Stomach smooth muscle (tissue), 2 donors: Measurements from ENCODE around the gene ACOT7.
"Not testable (repeated sequence)": the region's sequence is repeated elsewhere in the genome, so short reads cannot be mapped to it uniquely, and the experiment has no call there.

Source experiments
- H3K27ac ChIP-seq: one replicate; pipeline ENCODE4 v1.7.0; 2013; ENCODE audit warnings: mild to moderate bottlenecking, low read length, inconsistent platforms
- H3K27me3 ChIP-seq, 2 donors: one replicate each; pipeline ENCODE4 v1.7.0; 2013; ENCODE audit warnings: low read length in 2 of 2; ENCODE audit not compliant: insufficient read depth in 2 of 2, control insufficient read depth in 1 of 2
- H3K36me3 ChIP-seq, 2 donors: one replicate each; pipeline ENCODE4 v1.7.0; 2013; ENCODE audit warnings: low read length in 2 of 2; ENCODE audit not compliant: control insufficient read depth in 2 of 2, insufficient read depth in 2 of 2
- H3K4me1 ChIP-seq: one replicate; pipeline ENCODE4 v1.7.0; 2013; ENCODE audit warnings: low read length; ENCODE audit not compliant: control insufficient read depth, insufficient read depth
- H3K4me3 ChIP-seq, 2 donors: one replicate each; pipeline ENCODE4 v1.7.0; 2013; ENCODE audit warnings: low read length in 2 of 2
- H3K9ac ChIP-seq, 2 donors: one replicate each; pipeline ENCODE4 v1.7.0; 2013; ENCODE audit warnings: low read length in 2 of 2, mild to moderate bottlenecking in 1 of 2
- H3K9me3 ChIP-seq, 2 donors: one replicate each; pipeline ENCODE4 v1.7.0; 2013; ENCODE audit warnings: low read length in 2 of 2; ENCODE audit not compliant: control insufficient read depth in 2 of 2
- donor health status: healthy.
- donor health status: Pancreatic carcinoma.

ACOT7 gene

GRCh38 chr1:6378096-6378746, 15.3 kb downstream of the ACOT7 start:
- no peak overlapping the region for H3K4me3 ChIP-seq
- no peaks in the 10 kb centered on the region for H3K36me3 ChIP-seq
- H3K9me3 ChIP-seq = no peaks in the 10 kb centered on the region
- no peak overlapping the region for H3K9ac ChIP-seq
- peaks cover 3% of the 10 kb centered on the region for H3K4me1 ChIP-seq
- H3K27me3 ChIP-seq = no peaks in the 10 kb centered on the region
- no peak overlapping the region for H3K27ac ChIP-seq

- H3K36me3 ChIP-seq = no peaks in the 10 kb centered on the region
- H3K27ac ChIP-seq = no peak overlapping the region
- H3K9ac ChIP-seq = no peak overlapping the region
- H3K27me3 ChIP-seq = no peaks in the 10 kb centered on the region
- H3K4me3 ChIP-seq = no peak overlapping the region
- peaks cover 4% of the 10 kb centered on the region for H3K4me1 ChIP-seq
- H3K9me3 ChIP-seq = no peaks in the 10 kb centered on the region
Measured at GRCh38 chr1:6373961-6374720, 19.4 kb downstream of the ACOT7 start.

GRCh38 chr1:6372236-6372635, 21.3 kb downstream of the ACOT7 start:
- not testable (repeated sequence) for H3K36me3 ChIP-seq, H3K27ac ChIP-seq, H3K4me3 ChIP-seq, H3K9me3 ChIP-seq, H3K9ac ChIP-seq, H3K27me3 ChIP-seq
- peaks cover 21% of the 10 kb centered on the region for H3K4me1 ChIP-seq

- peaks cover 23% of the 10 kb centered on the region for H3K4me1 ChIP-seq
- H3K4me3 ChIP-seq = no peak overlapping the region
- no peak overlapping the region for H3K27ac ChIP-seq
- H3K9ac ChIP-seq = no peak overlapping the region
- H3K36me3 ChIP-seq = no peaks in the 10 kb centered on the region
- H3K27me3 ChIP-seq = no peaks in the 10 kb centered on the region
- no peaks in the 10 kb centered on the region for H3K9me3 ChIP-seq
Measured at GRCh38 chr1:6370006-6370405, 23.6 kb downstream of the ACOT7 start.

- Histone ChIP-seq H3K4me1 (peaks cover 30% of the 10 kb centered on the region), H3K27me3 (no peaks in the 10 kb centered on the region), H3K36me3 (no peaks in the 10 kb centered on the region), H3K9me3 (no peaks in the 10 kb centered on the region), H3K4me3 (no peak overlapping the region), H3K27ac (peak overlapping the region; percentile 41), H3K9ac (no peak overlapping the region)
Measured at GRCh38 chr1:6367381-6368012, 26.1 kb downstream of the ACOT7 start.

GRCh38 chr1:6365047-6365446, 28.5 kb downstream of the ACOT7 start:
- Histone ChIP-seq H3K9me3 (no peaks in the 10 kb centered on the region), H3K27me3 (no peaks in the 10 kb centered on the region), H3K36me3 (no peaks in the 10 kb centered on the region), H3K9ac (no peak overlapping the region), H3K4me3 (no peak overlapping the region), H3K4me1 (peaks cover 35% of the 10 kb centered on the region), H3K27ac (no peak overlapping the region)

- not testable (repeated sequence) for H3K4me3 ChIP-seq, H3K9ac ChIP-seq
- peaks cover 42% of the 10 kb centered on the region for H3K4me1 ChIP-seq
Measured at GRCh38 chr1:6363085-6363884, 30.3 kb downstream of the ACOT7 start.

GRCh38 chr1:6361124-6361775, 32.3 kb downstream of the ACOT7 start:
- no peak overlapping the region for H3K27ac ChIP-seq

More at GRCh38 chr1:6363085-6363884, 30.3 kb downstream of the ACOT7 start:
- H3K27ac ChIP-seq, H3K27me3 ChIP-seq, H3K36me3 ChIP-seq, H3K9me3 ChIP-seq: not testable (repeated sequence)

GRCh38 chr1:6360517-6361070, 33.0 kb downstream of the ACOT7 start:
- Histone ChIP-seq H3K9me3 (no peaks in the 10 kb centered on the region), H3K27ac (peak overlapping the region; percentile 64), H3K4me3 (peak overlapping the region in 1 of 2 donors; percentile 15), H3K36me3 (no peaks in the 10 kb centered on the region), H3K9ac (peak overlapping the region in 1 of 2 donors; percentile 62), H3K4me1 (peaks cover 35% of the 10 kb centered on the region), H3K27me3 (no peaks in the 10 kb centered on the region)

More at GRCh38 chr1:6361124-6361775, 32.3 kb downstream of the ACOT7 start:
- Histone ChIP-seq H3K4me1 (peaks cover 35% of the 10 kb centered on the region), H3K36me3 (no peaks in the 10 kb centered on the region), H3K27me3 (no peaks in the 10 kb centered on the region), H3K4me3 (no peak overlapping the region), H3K9me3 (no peaks in the 10 kb centered on the region), H3K9ac (no peak overlapping the region)

- H3K4me1 ChIP-seq = peaks cover 34% of the 10 kb centered on the region
- no peaks in the 10 kb centered on the region for H3K9me3 ChIP-seq
- peak overlapping the region in 1 of 2 donors; percentile 62 for H3K9ac ChIP-seq
- peak overlapping the region in 1 of 2 donors; percentile 15 for H3K4me3 ChIP-seq
- no peaks in the 10 kb centered on the region for H3K36me3 ChIP-seq
- H3K27ac ChIP-seq = peak overlapping the region; percentile 64
- H3K27me3 ChIP-seq = no peaks in the 10 kb centered on the region
Measured at GRCh38 chr1:6360117-6360496, 33.5 kb downstream of the ACOT7 start.
